ENCODE measurements around the gene CHGA. TPM values are rescaled to one million over a fixed set of nuclear protein-coding genes. Genes with fewer than 3 reads are reported as not detected.

CHGA gene
- total and polyA plus RNA-seq, 2 donors (not counting 1 experiment from before 2014, with no cell fraction given): not detected

GRCh38 chr14:92949496-92950192 is 26.7 kb downstream of the CHGA start:
- H3K9me3 Mint-ChIP-seq (ENCODE audit: insufficient read depth): no peaks in the 10 kb centered on the region
- POLR2A ChIA-PET: interaction anchor here (0.6 kb wide), 1 partner anchor 113 kb away, joined by 6 read pairs; no protein-coding TSS in a partner anchor
- 96% methylated on average over 22 of the region's 24 CpGs for WGBS (ENCODE audit: insufficient coverage)
- Histone ChIP-seq H3K27ac (ENCODE audit: low read length in 2 of 2) (no peak overlapping the region), H3K79me2 (ENCODE audit: control insufficient read depth, insufficient read depth, low read length) (no peaks in the 10 kb centered on the region), H3K4me3 (ENCODE audit: control extremely low read depth in 1 of 5, extremely low read depth in 1 of 5, insufficient read depth in 1 of 5, low read depth in 2 of 5, low read length in 4 of 5) (no peak overlapping the region), H3K4me2 (replicated peaks; ENCODE audit: low read depth, low read length, poor library complexity, severe bottlenecking) (no peak overlapping the region), H3K27me3 (replicated peaks in 1 of 4; ENCODE audit: control extremely low read depth in 1 of 4, control insufficient read depth in 3 of 4, insufficient read depth in 4 of 4, low read length in 3 of 4) (no peaks in the 10 kb centered on the region), H2AFZ (ENCODE audit: insufficient read depth, low read depth, low read length, poor library complexity, severe bottlenecking) (no peak overlapping the region), H3K4me1 (ENCODE audit: control insufficient read depth in 2 of 2, insufficient read depth in 2 of 2, low read length in 2 of 2) (peaks cover 0 to 5% of the 10 kb centered on the region in 2 donors), H4K20me1 (ENCODE audit: control insufficient read depth, insufficient read depth, low read length, poor library complexity, severe bottlenecking) (no peaks in the 10 kb centered on the region), H3K9me3 (ENCODE audit: control extremely low read depth in 1 of 3, control insufficient read depth in 2 of 3, insufficient read depth in 1 of 3, low read length in 2 of 3) (no peaks in the 10 kb centered on the region), H3K36me3 (replicated peaks in 1 of 2; ENCODE audit: control extremely low read depth in 1 of 2, control insufficient read depth in 1 of 2, extremely low read depth in 1 of 2, insufficient read depth in 2 of 2, low read length in 1 of 2) (peaks cover 0 to 39% of the 10 kb centered on the region in 2 experiments), H3K9ac (ENCODE audit: low read length) (no peak overlapping the region)
- no peak overlapping the region for H3K27ac Mint-ChIP-seq
- H3K4me3 Mint-ChIP-seq: no peak overlapping the region
- ATAC-seq (ENCODE audit: low read depth): no peak
- peaks cover 4% of the 10 kb centered on the region for H3K4me1 Mint-ChIP-seq
- intact Hi-C loops (cut with micrococcal nuclease): loop anchor here (10.0 kb wide), 1 partner anchor 1185 kb away; no protein-coding TSS in a partner anchor
- no peaks in the 10 kb centered on the region for H3K27me3 Mint-ChIP-seq
- CTCF ChIA-PET: interaction anchor here (1.3 kb wide), 1 partner anchor 189 kb away, joined by 3 read pairs; no protein-coding TSS in a partner anchor
- TF ChIP-seq CTCF (IDR thresholded peaks at IDR 0.05): no peak
- no peak for TF ChIP-seq EZH2 (IDR thresholded peaks at IDR 0.05; ENCODE audit: borderline replicate concordance, insufficient read depth, low read depth, low read length, poor library complexity, severe bottlenecking)
- no peak for DNase-seq

- Histone ChIP-seq H3K4me1 (ENCODE audit: control insufficient read depth in 2 of 2, insufficient read depth in 2 of 2, low read length in 2 of 2) (peaks cover 0 to 5% of the 10 kb centered on the region in 2 donors), H3K36me3 (replicated peaks in 1 of 2; ENCODE audit: control extremely low read depth in 1 of 2, control insufficient read depth in 1 of 2, extremely low read depth in 1 of 2, insufficient read depth in 2 of 2, low read length in 1 of 2) (peaks cover 0 to 36% of the 10 kb centered on the region in 2 experiments), H3K4me2 (replicated peaks; ENCODE audit: low read depth, low read length, poor library complexity, severe bottlenecking) (no peak overlapping the region), H3K4me3 (ENCODE audit: control extremely low read depth in 1 of 5, extremely low read depth in 1 of 5, insufficient read depth in 1 of 5, low read depth in 2 of 5, low read length in 4 of 5) (no peak overlapping the region), H3K9me3 (ENCODE audit: control extremely low read depth in 1 of 3, control insufficient read depth in 2 of 3, insufficient read depth in 1 of 3, low read length in 2 of 3) (no peaks in the 10 kb centered on the region), H3K9ac (ENCODE audit: low read length) (no peak overlapping the region), H4K20me1 (ENCODE audit: control insufficient read depth, insufficient read depth, low read length, poor library complexity, severe bottlenecking) (no peaks in the 10 kb centered on the region), H3K79me2 (ENCODE audit: control insufficient read depth, insufficient read depth, low read length) (no peaks in the 10 kb centered on the region), H2AFZ (ENCODE audit: insufficient read depth, low read depth, low read length, poor library complexity, severe bottlenecking) (no peak overlapping the region), H3K27me3 (replicated peaks in 1 of 4; ENCODE audit: control extremely low read depth in 1 of 4, control insufficient read depth in 3 of 4, insufficient read depth in 4 of 4, low read length in 3 of 4) (no peaks in the 10 kb centered on the region), H3K27ac (ENCODE audit: low read length in 2 of 2) (no peak overlapping the region)
- H3K4me1 Mint-ChIP-seq: peaks cover 4% of the 10 kb centered on the region
- no peaks in the 10 kb centered on the region for H3K27me3 Mint-ChIP-seq
- no peak overlapping the region for H3K4me3 Mint-ChIP-seq
- no peaks in the 10 kb centered on the region for H3K9me3 Mint-ChIP-seq (ENCODE audit: insufficient read depth)
- DNase-seq: no peak
- no peak for TF ChIP-seq EZH2 (IDR thresholded peaks at IDR 0.05; ENCODE audit: borderline replicate concordance, insufficient read depth, low read depth, low read length, poor library complexity, severe bottlenecking)
- TF ChIP-seq CTCF (IDR thresholded peaks at IDR 0.05): no peak
- WGBS (ENCODE audit: insufficient coverage): 94% methylated on average over 7 of the region's 7 CpGs
- H3K27ac Mint-ChIP-seq: no peak overlapping the region
- intact Hi-C loops (cut with micrococcal nuclease): loop anchor here (10.0 kb wide), 1 partner anchor 1185 kb away; no protein-coding TSS in a partner anchor
- CTCF ChIA-PET: interaction anchor here (1.3 kb wide), 1 partner anchor 189 kb away, joined by 3 read pairs; no protein-coding TSS in a partner anchor
- POLR2A ChIA-PET: interaction anchor here (0.6 kb wide), 1 partner anchor 113 kb away, joined by 6 read pairs; no protein-coding TSS in a partner anchor
- no peak for ATAC-seq (ENCODE audit: low read depth)
Measured at GRCh38 chr14:92950193-92950540, 27.2 kb downstream of the CHGA start.

Data from B cell (primary cell).